Forelimb muscle (tissue), 1 donor: ENCODE results near the gene DPAGT1. TPM values are rescaled to one million over a fixed set of nuclear protein-coding genes. Genes with fewer than 3 reads are reported as not detected.
A peak's percentile ranks its signal among the peaks of the same experiment; 100 is the strongest.
"Not testable (repeated sequence)": the region's sequence is repeated elsewhere in the genome, so short reads cannot be mapped to it uniquely, and the experiment has no call there.

Experiments used
- DNase-seq: peaks from one replicate; pipeline ENCODE4 v3.0.0-alpha.2; 2013; ENCODE audit warnings: low read depth
- polyA plus RNA-seq: library from polyadenylated mRNA; unstranded; fragments of 120-200 nt; gene quantifications from one replicate; pipeline ENCODE4 v1.2.1, GENCODE V29; 2013; ENCODE audit not compliant: insufficient read length

Gene DPAGT1
- polyA plus RNA-seq, 1 donor: 26.3 TPM

GRCh38 chr11:119093942-119094815 is 7.5 kb downstream of the DPAGT1 start:
- DNase-seq: no peak

GRCh38 chr11:119092880-119093842 is 8.5 kb downstream of the DPAGT1 start:
- no peak for DNase-seq

GRCh38 chr11:119091966-119092879 is 9.4 kb downstream of the DPAGT1 start:
- no peak for DNase-seq

DNA sequence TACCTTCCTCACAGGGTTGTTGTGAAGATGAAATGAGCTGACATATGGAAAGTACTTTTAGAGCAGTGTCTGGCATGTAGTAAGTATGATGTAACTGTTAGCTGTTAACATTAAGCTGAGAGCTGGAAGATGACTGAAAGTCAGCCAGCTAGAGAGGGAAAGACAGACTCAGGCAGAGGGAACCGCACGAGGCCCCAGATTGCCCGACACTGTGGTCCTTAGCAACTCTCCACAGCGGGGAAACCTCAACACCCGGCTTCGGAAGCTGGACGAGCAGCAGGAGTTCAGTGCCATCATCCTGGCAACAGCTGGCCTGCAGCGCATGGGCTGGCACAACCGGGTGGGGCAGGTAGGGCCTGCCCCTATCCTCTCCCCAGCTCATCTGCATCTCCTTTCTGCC is 10.5 kb downstream of the DPAGT1 start:
- no peak for DNase-seq

- no peak for DNase-seq
Measured at GRCh38 chr11:119089319-119089718, 12.3 kb downstream of the DPAGT1 start.

DNA sequence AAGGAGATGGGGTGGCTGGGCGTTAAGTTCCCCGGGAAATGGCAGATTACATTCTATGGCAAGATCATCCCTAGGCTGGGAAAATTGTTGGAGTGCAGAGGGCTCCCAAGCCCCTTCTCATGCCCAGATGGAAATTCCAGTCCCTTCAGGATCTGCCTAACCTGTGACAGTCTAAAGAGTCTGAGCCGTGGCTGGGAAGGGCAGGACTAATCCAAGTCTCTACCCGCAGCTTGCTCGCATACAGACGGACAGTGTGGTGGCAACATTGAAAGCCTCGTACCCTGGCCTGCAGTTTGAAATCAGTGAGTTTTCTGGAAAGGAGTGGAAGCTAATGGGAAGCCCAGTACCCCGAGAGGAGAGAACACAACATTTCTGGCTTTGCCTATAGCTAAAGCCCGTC is 13.2 kb downstream of the DPAGT1 start:
- DNase-seq: no peak

GRCh38 chr11:119087747-119088241 is 13.9 kb downstream of the DPAGT1 start:
- no peak for DNase-seq

GRCh38 chr11:119087123-119087522 is 14.5 kb downstream of the DPAGT1 start:
- no peak for DNase-seq

- no peak for DNase-seq
Measured at GRCh38 chr11:119085437-119085847, 16.2 kb downstream of the DPAGT1 start.

DNA sequence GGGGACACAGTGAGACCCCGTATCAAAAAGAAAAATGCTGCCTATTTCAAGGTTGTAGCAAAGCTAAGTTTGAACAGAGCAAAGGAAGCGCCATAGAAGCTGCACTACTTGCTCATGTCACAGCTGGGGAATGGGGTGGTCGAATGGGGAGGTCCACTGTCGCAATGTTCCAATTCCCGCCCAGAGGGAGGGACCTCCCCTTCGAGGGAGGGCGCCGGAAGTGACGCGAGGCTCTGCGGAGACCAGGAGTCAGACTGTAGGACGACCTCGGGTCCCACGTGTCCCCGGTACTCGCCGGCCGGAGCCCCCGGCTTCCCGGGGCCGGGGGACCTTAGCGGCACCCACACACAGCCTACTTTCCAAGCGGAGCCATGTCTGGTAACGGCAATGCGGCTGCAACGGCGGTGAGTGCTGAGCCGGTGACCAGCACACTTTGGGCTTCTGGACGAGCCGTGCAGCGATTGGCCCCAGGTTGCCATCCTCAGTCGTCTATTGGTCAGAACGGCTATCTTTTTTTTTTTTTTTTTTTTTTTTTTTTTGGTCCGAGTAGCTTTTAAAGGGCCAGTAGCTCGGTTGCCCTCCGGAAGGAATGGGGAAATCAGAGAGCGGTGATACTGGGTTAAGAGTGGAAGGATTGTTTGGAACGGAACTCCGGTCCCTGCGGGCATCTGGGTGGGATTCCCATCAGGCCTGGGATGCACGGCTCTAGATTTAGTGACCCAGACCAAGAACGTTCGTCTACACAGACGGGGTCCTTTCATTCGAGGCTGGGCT is 16.8 kb downstream of the DPAGT1 start, which contains the start of gene HMBS:
Gene HMBS, plus strand, starts transcription at position 219 of the 774 bp plus-strand sequence. Its CDS starts 153 bp downstream, at position 372.
- peak; percentile 91 for DNase-seq

GRCh38 chr11:119081682-119082260 is 19.9 kb downstream of the DPAGT1 start:
- DNase-seq: no peak

DNA sequence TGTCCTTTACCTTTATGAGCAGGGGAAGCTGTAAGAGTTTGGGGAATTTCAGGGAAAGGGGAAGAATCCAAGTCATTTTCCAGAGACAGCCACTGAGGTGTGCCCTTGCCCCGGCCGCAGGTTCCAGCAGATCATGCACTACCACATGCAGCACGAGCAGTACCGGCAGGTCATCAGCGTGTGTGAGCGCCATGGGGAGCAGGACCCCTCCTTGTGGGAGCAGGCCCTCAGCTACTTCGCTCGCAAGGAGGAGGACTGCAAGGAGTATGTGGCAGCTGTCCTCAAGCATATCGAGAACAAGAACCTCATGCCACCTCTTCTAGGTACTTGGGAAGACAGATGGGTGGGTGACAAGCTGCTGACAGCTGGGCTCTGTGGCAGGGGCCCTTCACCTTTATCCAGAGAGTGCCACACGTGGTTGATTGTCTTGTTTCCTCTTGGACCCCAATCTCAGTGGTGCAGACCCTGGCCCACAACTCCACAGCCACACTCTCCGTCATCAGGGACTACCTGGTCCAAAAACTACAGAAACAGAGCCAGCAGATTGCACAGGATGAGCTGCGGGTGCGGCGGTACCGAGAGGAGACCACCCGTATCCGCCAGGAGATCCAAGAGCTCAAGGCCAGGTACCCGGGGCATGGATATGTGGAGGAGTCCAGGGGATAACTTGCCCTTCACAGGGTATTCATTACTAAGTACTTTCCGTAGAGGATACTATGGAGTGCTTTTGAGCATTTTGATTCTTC is 22.8 kb downstream of the DPAGT1 start:
- no peak for DNase-seq

DNA sequence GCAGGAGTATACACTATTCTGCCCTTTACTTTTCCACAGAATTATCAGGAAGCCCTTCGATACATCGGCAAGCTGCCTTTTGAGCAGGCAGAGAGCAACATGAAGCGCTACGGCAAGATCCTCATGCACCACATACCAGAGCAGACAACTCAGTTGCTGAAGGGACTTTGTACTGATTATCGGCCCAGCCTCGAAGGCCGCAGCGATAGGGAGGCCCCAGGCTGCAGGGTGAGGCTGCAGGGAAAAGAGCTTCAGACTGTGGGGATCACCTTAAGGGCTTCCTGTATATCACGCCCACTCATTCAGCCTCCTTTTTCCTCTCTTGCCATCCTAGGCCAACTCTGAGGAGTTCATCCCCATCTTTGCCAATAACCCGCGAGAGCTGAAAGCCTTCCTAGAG is 23.8 kb downstream of the DPAGT1 start:
- DNase-seq: no peak

DNA sequence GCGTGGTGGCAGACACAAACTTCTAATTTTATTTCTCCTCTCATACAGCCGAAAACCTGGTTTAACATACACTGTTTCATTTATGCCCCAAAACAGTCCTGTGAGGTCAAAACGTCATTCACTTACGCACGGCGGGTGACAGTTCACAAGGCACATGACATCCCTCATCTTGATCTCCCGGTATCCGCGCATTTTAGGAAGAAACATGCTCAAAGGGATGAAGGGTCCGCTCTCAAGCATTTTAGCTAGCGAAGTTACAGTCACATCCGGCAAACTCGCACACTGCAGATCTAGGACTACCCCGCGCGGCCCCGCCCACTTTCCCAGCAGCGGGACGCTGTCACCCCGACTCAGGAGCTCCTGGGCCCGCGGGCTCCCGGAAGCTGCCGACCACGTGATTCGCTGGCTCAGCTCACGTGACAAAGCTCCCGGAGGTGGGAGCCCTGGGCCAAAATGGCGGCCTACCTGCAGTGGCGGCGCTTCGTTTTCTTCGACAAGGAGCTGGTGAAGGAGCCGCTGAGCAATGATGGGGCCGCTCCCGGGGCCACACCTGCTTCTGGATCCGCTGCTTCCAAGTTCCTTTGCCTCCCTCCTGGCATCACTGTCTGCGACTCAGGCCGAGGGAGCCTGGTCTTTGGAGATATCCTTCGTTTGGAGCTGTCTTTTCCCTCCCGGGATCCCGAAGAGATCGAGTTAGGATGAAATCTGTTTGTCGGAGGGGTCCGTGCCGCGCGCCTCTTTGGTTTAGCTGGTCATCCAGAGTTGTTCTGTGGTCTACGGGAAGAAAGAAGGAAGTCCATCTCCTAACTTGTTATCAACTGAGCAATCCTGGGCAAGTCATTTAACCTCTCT is 34.1 kb downstream of the DPAGT1 start, which contains the start of gene VPS11:
Gene VPS11, plus strand, starts transcription at position 448 of the 852 bp plus-strand sequence. Its CDS starts 6 bp downstream, at position 454.
- peak; percentile 84 for DNase-seq

GRCh38 chr11:119065369-119065768 is 36.3 kb downstream of the DPAGT1 start:
- DNase-seq: no peak

DNA sequence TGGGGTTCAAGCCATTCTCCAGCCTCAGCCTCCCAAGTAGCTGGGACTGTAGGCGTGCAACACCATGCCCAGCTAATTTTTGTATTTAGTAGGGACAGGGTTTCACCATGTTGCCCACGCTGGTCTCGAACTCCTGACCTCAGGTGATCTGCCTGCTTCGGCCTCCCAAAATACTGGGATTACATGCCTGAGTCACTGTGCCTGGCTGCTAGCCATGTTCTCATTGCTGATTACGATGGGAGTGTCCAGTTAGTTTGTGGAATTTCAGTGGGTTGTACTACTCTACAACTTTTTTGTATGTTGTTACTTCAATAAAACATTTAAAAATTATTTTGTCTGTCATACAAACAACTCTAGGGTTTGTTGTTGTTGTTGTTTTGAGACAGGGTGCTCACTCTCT is 38.9 kb downstream of the DPAGT1 start:
- DNase-seq: no peak

- DNase-seq: no peak
Measured at GRCh38 chr11:119061256-119061655, 40.4 kb downstream of the DPAGT1 start.

GRCh38 chr11:119059128-119059527 is 42.5 kb downstream of the DPAGT1 start:
- not testable (repeated sequence) for DNase-seq
